B cell (primary cell): Measurements from ENCODE around the gene DLG2. TPM values are rescaled to one million over a fixed set of nuclear protein-coding genes. Genes with fewer than 3 reads are reported as not detected.

Experiments
- ATAC-seq: fragments of 200-7000 bp; cut with Tn5 transposase; one replicate; pipeline ENCODE4 v1.10.0; 2021; ENCODE audit warnings: low read depth, mild to moderate bottlenecking, moderate number of reproducible peaks, moderate library complexity
- CTCF ChIA-PET: fragments of 350-600 bp; sonication (Branson Sonifier 250); formaldehyde crosslinking; loops from one replicate; lab custom pipeline; 2021; ENCODE audit warnings: antibody characterized with exemption, inconsistent platforms; lab: Charles Lee
- POLR2A ChIA-PET: fragments of 350-600 bp; sonication (Branson Sonifier 250); formaldehyde crosslinking; loops from one replicate; lab custom pipeline; 2021; ENCODE audit warnings: antibody characterized with exemption; lab: Charles Lee
- DNase-seq: peaks from one replicate; pipeline ENCODE4 v3.0.0; 2013
- H2AFZ ChIP-seq: 2 replicates; pipeline ENCODE4 v1.6.1; 2012; ENCODE audit warnings: mild to moderate bottlenecking, low read depth, low read length; ENCODE audit not compliant: insufficient read depth, poor library complexity, severe bottlenecking
- H3K27ac ChIP-seq, 2 donors: 1 replicate in 1 of 2; 2 replicates in 1 of 2; pipeline ENCODE4 v1.5.1; 2012 to 2013; ENCODE audit warnings: low read length in 2 of 2, mild to moderate bottlenecking in 2 of 2, moderate library complexity in 1 of 2
- H3K27me3 ChIP-seq, 4 experiments: fragments of 200-600 bp in 1 of 4; sonication (generic) in 1 of 4; replicated peaks in 1 of 4; 1 replicate in 2 of 4; 2 replicates in 2 of 4; pipeline versions ENCODE4 v1.6.1 to v1.7.0; 2013 to 2016; ENCODE audit warnings: low read length in 3 of 4, mild to moderate bottlenecking in 2 of 4, mixed read lengths in 1 of 4, moderate library complexity in 1 of 4; ENCODE audit not compliant: insufficient read depth in 4 of 4, control insufficient read depth in 3 of 4; ENCODE audit errors: control extremely low read depth in 1 of 4
- H3K36me3 ChIP-seq, 2 experiments: replicated peaks in 1 of 2; 1 replicate in 1 of 2; 2 replicates in 1 of 2; pipeline versions ENCODE4 v1.6.1 to v1.7.1; 2013; ENCODE audit warnings: low read length in 1 of 2; ENCODE audit not compliant: insufficient read depth in 2 of 2, control insufficient read depth in 1 of 2; ENCODE audit errors: control extremely low read depth in 1 of 2, extremely low read depth in 1 of 2
- H3K4me1 ChIP-seq, 2 donors: fragments of 200-600 bp in 1 of 2; sonication (generic) in 1 of 2; 1 replicate in 1 of 2; 2 replicates in 1 of 2; pipeline versions ENCODE4 v1.5.1 to v1.6.1; 2013 to 2017; ENCODE audit warnings: low read length in 2 of 2; ENCODE audit not compliant: control insufficient read depth in 2 of 2, insufficient read depth in 2 of 2
- H3K4me2 ChIP-seq: replicated peaks from 2 replicates; pipeline ENCODE3; 2012; ENCODE audit warnings: mild to moderate bottlenecking, low read depth, low read length; ENCODE audit not compliant: poor library complexity, severe bottlenecking
- H3K4me3 ChIP-seq, 5 experiments: fragments of 200-600 bp in 1 of 5; sonication (generic) in 1 of 5; 1 replicate in 3 of 5; 2 replicates in 2 of 5; pipeline versions ENCODE4 v1.5.1 to v1.7.0; 2011 to 2016; ENCODE audit warnings: low read length in 4 of 5, mild to moderate bottlenecking in 4 of 5, low read depth in 2 of 5, control low read depth in 1 of 5, moderate library complexity in 1 of 5; ENCODE audit not compliant: insufficient read depth in 1 of 5; ENCODE audit errors: control extremely low read depth in 1 of 5, extremely low read depth in 1 of 5
- H3K79me2 ChIP-seq: fragments of 200-600 bp; sonication (generic); one replicate; pipeline ENCODE4 v1.6.0; 2016; ENCODE audit warnings: low read length; ENCODE audit not compliant: control insufficient read depth, insufficient read depth
- H3K9ac ChIP-seq: fragments of 200-600 bp; sonication (generic); 2 replicates; pipeline ENCODE4 v1.6.1; 2017; ENCODE audit warnings: mild to moderate bottlenecking, low read length, moderate library complexity
- H3K9me3 ChIP-seq, 3 donors: one replicate each; pipeline versions ENCODE4 v1.6.1 to v1.7.1; 2013; ENCODE audit warnings: low read length in 2 of 3; ENCODE audit not compliant: control insufficient read depth in 2 of 3, insufficient read depth in 1 of 3; ENCODE audit errors: control extremely low read depth in 1 of 3
- H4K20me1 ChIP-seq: 2 replicates; pipeline ENCODE4 v1.6.0; 2012; ENCODE audit warnings: mild to moderate bottlenecking, low read length; ENCODE audit not compliant: insufficient read depth, control insufficient read depth, poor library complexity, severe bottlenecking
- H3K27ac Mint-ChIP-seq: one replicate; pipeline ENCODE4 v1.8.0; 2021; ENCODE audit warnings: mixed read lengths
- H3K27me3 Mint-ChIP-seq: one replicate; pipeline ENCODE4 v1.8.0; 2021; ENCODE audit warnings: mixed read lengths
- H3K4me1 Mint-ChIP-seq: one replicate; pipeline ENCODE4 v1.8.0; 2021; ENCODE audit warnings: mixed read lengths
- H3K4me3 Mint-ChIP-seq: one replicate; pipeline ENCODE4 v1.8.0; 2021; ENCODE audit warnings: mixed read lengths
- H3K9me3 Mint-ChIP-seq: one replicate; pipeline ENCODE4 v1.8.0; 2022; ENCODE audit warnings: mixed read lengths; ENCODE audit not compliant: insufficient read depth
- EZH2 ChIP-seq: IDR thresholded peaks from 2 replicates; pipeline ENCODE4 v1.6.1; 2012; ENCODE audit warnings: borderline replicate concordance, low read depth, mild to moderate bottlenecking, moderate library complexity, low read length; ENCODE audit not compliant: insufficient read depth, poor library complexity, severe bottlenecking
- WGBS: methylation state at CpG from one replicate; pipeline ENCODE4 v1.1.5; 2013; ENCODE audit warnings: missing lambda C conversion rate; ENCODE audit not compliant: insufficient coverage; 5-methylcytosine and 5-hydroxymethylcytosine counted together
- intact Hi-C: fragments of 100-400 bp; cut with micrococcal nuclease; formaldehyde crosslinking; loops from one replicate; pipeline ENCODE4 v1.10.0; 2022
- polyA plus RNA-seq: library from polyadenylated mRNA; depleted of rRNA; stranded (reverse); fragments of >200 nt; gene quantifications from 2 replicates; pipeline ENCODE4 v1.2.3, GENCODE V29; 2012
- total RNA-seq, 2 donors: library from RNA; stranded (reverse); fragments of 120-200 nt in 1 of 2; gene quantifications; 1 replicate in 1 of 2; 2 replicates in 1 of 2; pipeline versions ENCODE4 v1.2.3 to v1.2.4, GENCODE V29; 2013 to 2022
- TF ChIP-seq, protein P1 (sequence below): fragments of 200-600 bp; IDR thresholded peaks from one replicate; pipeline ENCODE4 v1.8.0; 2022; ENCODE audit warnings: antibody characterized with exemption, mild to moderate bottlenecking

Gene DLG2
- total and polyA plus RNA-seq, 2 donors (not counting 1 experiment from before 2014, with no cell fraction given): 0.54 to 5.4 TPM

DNA sequence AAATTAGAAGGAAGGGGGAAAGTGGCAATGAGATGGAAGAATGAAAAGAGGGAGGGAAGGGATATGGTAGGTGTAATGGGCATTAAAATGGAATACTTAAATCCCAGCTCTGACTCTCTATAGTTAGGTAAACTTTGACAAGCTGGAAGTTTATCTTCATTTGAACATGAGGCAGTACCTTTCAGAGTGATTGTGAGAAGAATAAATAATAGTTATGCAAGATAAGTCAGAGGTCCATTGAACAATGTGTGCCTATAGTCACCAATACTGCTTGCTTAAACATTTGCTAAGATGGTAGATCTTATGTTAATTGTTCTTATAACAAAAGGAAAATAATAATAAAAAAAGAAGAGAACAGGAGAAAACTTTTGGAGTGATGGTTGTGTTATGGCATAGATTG lies 1795.2 kb downstream of the DLG2 start:
- H3K9me3 Mint-ChIP-seq: no peaks in the 10 kb centered on the region
- intact Hi-C loops: no loop called here
- Histone ChIP-seq H3K9ac (no peak overlapping the region), H3K79me2 (no peaks in the 10 kb centered on the region), H3K36me3 (no peaks in the 10 kb centered on the region), H3K4me3 (no peak overlapping the region), H3K4me1 (no peaks in the 10 kb centered on the region), H3K27me3 (peaks cover 0 to 2% (median 0%) of the 10 kb centered on the region in 4 experiments), H3K9me3 (no peaks in the 10 kb centered on the region), H3K4me2 (no peak overlapping the region), H3K27ac (no peak overlapping the region), H2AFZ (no peak overlapping the region), H4K20me1 (no peaks in the 10 kb centered on the region)
- DNase-seq (no peak), ATAC-seq (no peak)
- no peaks in the 10 kb centered on the region for H3K4me1 Mint-ChIP-seq
- H3K27me3 Mint-ChIP-seq: peaks cover 5% of the 10 kb centered on the region
- ChIA-PET POLR2A (no interaction called here), CTCF (no interaction called here)
- H3K27ac Mint-ChIP-seq: no peak overlapping the region
- H3K4me3 Mint-ChIP-seq: no peak overlapping the region
- no peak for TF ChIP-seq EZH2
- TF ChIP-seq, protein P1, sequence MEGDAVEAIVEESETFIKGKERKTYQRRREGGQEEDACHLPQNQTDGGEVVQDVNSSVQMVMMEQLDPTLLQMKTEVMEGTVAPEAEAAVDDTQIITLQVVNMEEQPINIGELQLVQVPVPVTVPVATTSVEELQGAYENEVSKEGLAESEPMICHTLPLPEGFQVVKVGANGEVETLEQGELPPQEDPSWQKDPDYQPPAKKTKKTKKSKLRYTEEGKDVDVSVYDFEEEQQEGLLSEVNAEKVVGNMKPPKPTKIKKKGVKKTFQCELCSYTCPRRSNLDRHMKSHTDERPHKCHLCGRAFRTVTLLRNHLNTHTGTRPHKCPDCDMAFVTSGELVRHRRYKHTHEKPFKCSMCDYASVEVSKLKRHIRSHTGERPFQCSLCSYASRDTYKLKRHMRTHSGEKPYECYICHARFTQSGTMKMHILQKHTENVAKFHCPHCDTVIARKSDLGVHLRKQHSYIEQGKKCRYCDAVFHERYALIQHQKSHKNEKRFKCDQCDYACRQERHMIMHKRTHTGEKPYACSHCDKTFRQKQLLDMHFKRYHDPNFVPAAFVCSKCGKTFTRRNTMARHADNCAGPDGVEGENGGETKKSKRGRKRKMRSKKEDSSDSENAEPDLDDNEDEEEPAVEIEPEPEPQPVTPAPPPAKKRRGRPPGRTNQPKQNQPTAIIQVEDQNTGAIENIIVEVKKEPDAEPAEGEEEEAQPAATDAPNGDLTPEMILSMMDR: no peak

DNA sequence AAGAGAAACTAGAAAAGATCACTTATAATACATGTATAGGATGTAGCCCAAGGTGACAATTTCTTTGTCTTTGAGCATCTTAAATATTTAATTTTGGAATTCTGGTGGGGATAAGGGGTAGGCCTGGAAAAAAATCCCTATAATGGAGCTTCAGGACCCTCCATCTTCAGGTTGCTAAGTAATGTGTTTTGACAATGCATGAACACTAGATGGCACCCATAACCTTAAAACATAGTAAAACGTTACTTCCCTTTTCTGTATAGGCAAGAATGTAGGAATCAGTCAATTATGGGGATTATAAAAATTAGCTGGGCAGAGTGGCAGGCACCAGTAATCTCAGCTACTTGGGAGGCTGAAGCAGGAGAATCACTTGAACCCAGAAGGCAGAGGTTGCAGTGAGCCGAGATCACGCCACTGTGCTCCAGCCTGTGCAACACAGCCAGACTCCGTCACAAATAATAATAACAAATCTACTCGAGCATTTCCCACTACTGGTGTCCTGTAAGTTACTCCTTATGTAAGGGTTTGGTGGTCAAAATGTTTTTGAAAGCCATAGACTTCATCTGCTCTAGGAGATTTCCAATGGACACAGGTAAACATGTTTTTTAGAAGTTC lies 1799.1 kb downstream of the DLG2 start:
- CTCF ChIA-PET: interaction anchor here (0.7 to 2.0 kb wide), 8 partner anchors 8 to 961 kb away, joined by 3 to 11 read pairs (median 4); no protein-coding TSS in a partner anchor
- Histone ChIP-seq H3K4me1 (no peaks in the 10 kb centered on the region), H3K36me3 (no peaks in the 10 kb centered on the region), H3K4me2 (no peak overlapping the region), H3K79me2 (no peaks in the 10 kb centered on the region), H3K27me3 (no peaks in the 10 kb centered on the region), H3K9ac (no peak overlapping the region), H3K4me3 (no peak overlapping the region), H3K9me3 (no peaks in the 10 kb centered on the region), H3K27ac (no peak overlapping the region), H2AFZ (no peak overlapping the region), H4K20me1 (no peaks in the 10 kb centered on the region)
- H3K4me1 Mint-ChIP-seq: no peaks in the 10 kb centered on the region
- peak; percentile 46 for DNase-seq
- TF ChIP-seq, protein P1: peak; percentile 79
- TF ChIP-seq EZH2: no peak
- intact Hi-C loops: loop anchor here (2.0 kb wide), 1 partner anchor 737 kb away; no protein-coding TSS in a partner anchor
- no CpG with 5 or more reads among the region's 5 CpGs for WGBS
- POLR2A ChIA-PET: no interaction called here
- no peak for ATAC-seq
- peaks cover 5% of the 10 kb centered on the region for H3K27me3 Mint-ChIP-seq
- H3K27ac Mint-ChIP-seq: no peak overlapping the region
- H3K4me3 Mint-ChIP-seq: no peak overlapping the region
- H3K9me3 Mint-ChIP-seq: no peaks in the 10 kb centered on the region
